Endothelial cell of umbilical vein (primary cell): ENCODE measurements around the gene MYO9B.
"Not testable (repeated sequence)": the region's sequence is repeated elsewhere in the genome, so short reads cannot be mapped to it uniquely, and the experiment has no call there.

Source experiments
- EZH2 ChIP-seq: IDR thresholded peaks from 2 replicates; pipeline ENCODE4 v1.6.1; 2012; ENCODE audit warnings: borderline replicate concordance, low read depth, mild to moderate bottlenecking, moderate library complexity, low read length, inconsistent platforms; ENCODE audit not compliant: severe bottlenecking
- JUN ChIP-seq: IDR thresholded peaks from 2 replicates; pipeline ENCODE4 v1.6.1; 2011; ENCODE audit warnings: borderline replicate concordance, low read depth; ENCODE audit not compliant: insufficient read length, insufficient read depth
- POLR2A ChIP-seq: IDR thresholded peaks from 2 replicates; pipeline ENCODE4 v1.6.1; 2012; ENCODE audit warnings: low read depth, mild to moderate bottlenecking, control low read depth, low read length
- POLR2AphosphoS5 ChIP-seq: IDR thresholded peaks from 2 replicates; pipeline ENCODE4 v1.6.1; 2012; ENCODE audit warnings: low read depth, mild to moderate bottlenecking, control low read depth, low read length, moderate library complexity; ENCODE audit not compliant: insufficient read depth
- TF ChIP-seq, protein P1 (sequence below), 2 donors: IDR thresholded peaks; 1 replicate in 1 of 2; 2 replicates in 1 of 2; pipeline ENCODE4 v1.5.1; 2011; ENCODE audit warnings: low read length in 2 of 2, mild to moderate bottlenecking in 2 of 2, moderate library complexity in 2 of 2, control low read depth in 1 of 2, inconsistent platforms in 1 of 2, low read depth in 1 of 2; ENCODE audit not compliant: insufficient read depth in 1 of 2; ENCODE audit errors: extremely low read depth in 1 of 2
- TF ChIP-seq, protein P2 (sequence below): IDR thresholded peaks from 2 replicates; pipeline ENCODE4 v1.6.1; 2011; ENCODE audit not compliant: insufficient read depth, insufficient read length

GRCh38 chr19:17162131-17162530 is 86.6 kb downstream of the MYO9B start:
- not testable (repeated sequence) for TF ChIP-seq POLR2A, EZH2, POLR2AphosphoS5, JUN
- TF ChIP-seq, protein P1, sequence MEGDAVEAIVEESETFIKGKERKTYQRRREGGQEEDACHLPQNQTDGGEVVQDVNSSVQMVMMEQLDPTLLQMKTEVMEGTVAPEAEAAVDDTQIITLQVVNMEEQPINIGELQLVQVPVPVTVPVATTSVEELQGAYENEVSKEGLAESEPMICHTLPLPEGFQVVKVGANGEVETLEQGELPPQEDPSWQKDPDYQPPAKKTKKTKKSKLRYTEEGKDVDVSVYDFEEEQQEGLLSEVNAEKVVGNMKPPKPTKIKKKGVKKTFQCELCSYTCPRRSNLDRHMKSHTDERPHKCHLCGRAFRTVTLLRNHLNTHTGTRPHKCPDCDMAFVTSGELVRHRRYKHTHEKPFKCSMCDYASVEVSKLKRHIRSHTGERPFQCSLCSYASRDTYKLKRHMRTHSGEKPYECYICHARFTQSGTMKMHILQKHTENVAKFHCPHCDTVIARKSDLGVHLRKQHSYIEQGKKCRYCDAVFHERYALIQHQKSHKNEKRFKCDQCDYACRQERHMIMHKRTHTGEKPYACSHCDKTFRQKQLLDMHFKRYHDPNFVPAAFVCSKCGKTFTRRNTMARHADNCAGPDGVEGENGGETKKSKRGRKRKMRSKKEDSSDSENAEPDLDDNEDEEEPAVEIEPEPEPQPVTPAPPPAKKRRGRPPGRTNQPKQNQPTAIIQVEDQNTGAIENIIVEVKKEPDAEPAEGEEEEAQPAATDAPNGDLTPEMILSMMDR (IDR thresholded peaks at IDR 0.05; ENCODE audit: extremely low read depth in 1 of 2, insufficient read depth in 1 of 2, low read depth in 1 of 2, low read length in 2 of 2) = not testable (repeated sequence)
- TF ChIP-seq, protein P2, sequence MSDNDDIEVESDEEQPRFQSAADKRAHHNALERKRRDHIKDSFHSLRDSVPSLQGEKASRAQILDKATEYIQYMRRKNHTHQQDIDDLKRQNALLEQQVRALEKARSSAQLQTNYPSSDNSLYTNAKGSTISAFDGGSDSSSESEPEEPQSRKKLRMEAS = not testable (repeated sequence)
